ENCODE results near the gene AK8. TPM values are rescaled to one million over a fixed set of nuclear protein-coding genes. Genes with fewer than 3 reads are reported as not detected.

Gene AK8
- total RNA-seq, 1 donor from 2014 or later, result 0.13 TPM

DNA sequence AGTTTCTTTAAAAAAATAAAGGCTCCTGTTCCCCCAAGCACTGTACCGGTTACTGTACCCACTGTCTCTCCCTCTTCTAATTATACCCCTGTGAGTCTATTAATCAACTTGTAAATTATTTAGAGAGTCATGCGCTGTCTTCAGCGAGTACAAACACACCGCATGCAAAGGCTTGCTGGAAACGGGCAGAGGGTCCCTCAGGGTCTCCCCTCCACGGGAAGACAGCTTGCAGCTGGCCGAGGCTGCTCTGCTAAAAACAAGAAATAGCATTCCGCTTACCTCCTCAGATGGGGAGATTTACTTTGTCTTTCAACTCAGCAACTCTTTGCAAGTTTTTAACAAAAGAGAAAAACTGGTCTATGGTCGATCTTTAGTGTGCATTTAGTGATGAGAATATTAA, 71.8 kb downstream of the AK8 start:
- intact Hi-C loops (cut with DNase I), result no loop called here

DNA sequence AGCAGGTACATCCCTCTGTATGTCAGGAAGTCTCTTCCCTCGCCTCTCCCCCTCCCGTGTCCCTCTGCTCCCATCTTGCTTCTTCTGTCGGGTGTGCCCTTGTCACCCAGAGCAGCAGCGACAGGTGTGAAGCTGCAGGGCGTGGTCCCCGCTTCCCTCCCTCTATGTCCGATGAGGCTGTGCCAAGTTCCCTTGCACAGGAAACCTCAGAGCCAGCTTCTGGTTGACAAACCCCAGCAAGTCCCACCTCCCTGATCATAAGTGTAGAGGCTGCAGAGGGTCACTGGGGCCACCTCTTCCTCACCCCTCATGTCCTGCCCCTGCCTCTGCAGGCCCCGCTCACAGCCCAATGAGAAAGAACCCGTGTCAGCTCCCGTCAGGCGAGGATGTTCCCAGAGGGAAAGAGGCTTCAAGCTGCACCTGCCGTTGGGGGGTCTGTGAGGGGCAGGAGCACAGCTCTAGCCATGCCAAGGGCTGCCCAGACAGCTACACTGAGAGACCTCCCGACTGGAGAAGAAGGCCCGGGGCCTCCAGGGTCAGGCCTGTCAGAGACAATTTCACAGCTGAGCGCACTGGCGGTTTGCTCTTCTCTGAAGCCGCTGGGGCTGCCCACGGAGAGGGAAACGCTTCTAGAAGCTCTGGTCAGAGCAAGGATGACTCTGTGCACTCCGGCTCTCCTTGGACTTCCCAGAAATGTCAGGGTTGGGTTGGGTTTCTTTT, 73.3 kb downstream of the AK8 start:
- intact Hi-C loops (cut with DNase I), result no loop called here
- no peak for DNase-seq (ENCODE audit: low spot score)

More for the DNA sequence above, 71.8 kb downstream of the AK8 start:
- no peak for DNase-seq (ENCODE audit: low spot score)

GRCh38 chr9:132802121-132802795, 75.8 kb downstream of the AK8 start:
- no peak for DNase-seq (ENCODE audit: low spot score)

DNA sequence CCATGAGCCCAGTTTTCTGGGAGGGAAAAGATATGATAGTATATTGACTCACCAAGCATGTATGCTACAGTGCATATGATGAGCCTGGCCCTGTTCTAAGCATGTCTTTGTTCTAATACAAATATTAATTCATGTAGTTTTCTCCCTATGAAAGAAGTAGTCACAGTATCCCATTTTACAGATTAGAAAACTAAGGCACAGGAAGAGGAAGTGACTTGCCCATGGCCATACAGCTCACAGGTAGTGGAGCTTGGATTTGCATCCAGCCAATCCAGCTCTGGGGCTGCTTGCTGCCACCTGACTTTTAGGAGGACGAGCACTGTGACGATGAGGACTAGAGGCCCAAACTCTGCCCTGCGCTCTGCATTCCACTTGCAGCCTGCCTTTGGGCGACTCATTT, 76.4 kb downstream of the AK8 start:
- intact Hi-C loops (cut with DNase I), result loop anchor here (2.0 kb wide), 1 partner anchor 391 kb away; the partner anchor contains the start of gene CFAP77
- DNase-seq (ENCODE audit: low spot score), result no peak

More at GRCh38 chr9:132802121-132802795, 75.8 kb downstream of the AK8 start:
- intact Hi-C loops (cut with DNase I), result no loop called here

DNA sequence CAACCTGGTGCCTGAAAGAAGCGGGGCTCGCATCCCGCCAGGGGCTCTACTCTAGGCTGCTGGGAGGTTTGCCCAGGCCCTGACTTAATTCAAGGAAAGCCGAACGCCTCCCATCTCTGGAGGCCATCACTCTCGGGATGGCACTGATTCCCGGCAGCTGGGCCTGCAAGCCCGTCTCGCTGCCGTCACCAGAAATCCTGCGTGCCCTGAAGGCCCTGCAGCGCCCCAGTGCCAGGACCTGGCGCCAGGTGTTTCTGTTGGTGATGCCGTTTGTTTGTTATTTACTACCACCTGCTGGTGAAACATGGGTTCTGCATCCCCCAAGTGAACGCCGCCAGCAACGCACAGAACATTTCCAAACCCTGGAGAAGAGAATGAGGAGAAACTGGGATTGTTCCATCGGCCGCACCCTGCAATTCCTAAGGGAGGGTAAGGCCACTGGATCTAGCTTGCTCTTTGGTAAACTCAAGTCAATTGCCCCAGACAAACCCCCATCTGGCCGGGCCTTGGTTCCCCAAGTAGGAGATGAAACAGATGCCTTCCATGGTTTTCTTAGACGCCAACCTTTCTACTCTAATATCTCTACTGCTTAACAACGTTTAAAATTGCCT, 77.9 kb downstream of the AK8 start:
- DNase-seq (ENCODE audit: low spot score), result peak; percentile 81
- intact Hi-C loops (cut with DNase I), result loop anchor here (1.0 to 2.0 kb wide), 2 partner anchors 293 to 389 kb away; partner anchors contain the start of gene CFAP77

GRCh38 chr9:132798817-132799790, 79.0 kb downstream of the AK8 start:
- intact Hi-C loops (cut with DNase I), result no loop called here
- no peak for DNase-seq (ENCODE audit: low spot score)

GRCh38 chr9:132797861-132798659, 80.0 kb downstream of the AK8 start:
- intact Hi-C loops (cut with DNase I), result no loop called here
- DNase-seq (ENCODE audit: low spot score), result no peak

DNA sequence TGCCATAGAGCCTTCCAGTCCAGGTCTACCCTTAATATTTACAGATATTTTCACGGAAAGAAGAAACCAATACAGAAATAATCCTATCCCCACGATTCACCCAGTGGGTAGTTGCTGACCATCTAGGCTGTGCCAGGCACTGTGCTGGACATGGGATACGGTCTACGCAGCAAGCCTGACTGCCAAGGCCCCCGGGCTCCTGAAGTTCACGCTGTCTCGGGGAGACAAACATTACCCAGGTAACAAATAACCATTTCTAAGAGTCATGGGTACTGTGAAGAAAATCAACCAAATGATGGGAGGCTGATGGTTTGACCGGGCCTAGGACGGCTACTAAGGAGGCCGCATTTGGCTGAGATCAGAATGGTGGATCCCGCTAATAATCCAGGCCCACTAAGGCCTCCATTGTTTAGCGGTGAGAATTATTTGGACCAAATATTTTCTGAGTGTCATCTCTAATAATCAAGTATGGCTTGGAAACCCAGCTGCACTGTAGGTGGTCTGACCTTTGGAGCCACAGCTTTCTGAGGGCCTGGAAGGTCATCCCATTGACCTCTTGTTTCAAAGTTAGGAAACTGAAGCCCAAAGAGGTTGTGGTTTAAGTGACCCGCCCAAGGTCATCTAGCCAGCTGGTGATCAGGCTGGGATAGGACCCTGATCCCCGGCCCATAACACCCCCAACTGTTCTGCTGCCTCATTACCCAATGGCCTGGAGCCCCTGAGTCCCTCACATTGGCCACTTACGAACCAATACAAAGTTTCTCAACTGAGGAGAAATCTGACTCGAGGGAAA, 82.4 kb downstream of the AK8 start:
- intact Hi-C loops (cut with DNase I), result no loop called here
- DNase-seq (ENCODE audit: low spot score), result no peak

GRCh38 chr9:132794730-132795380, 83.2 kb downstream of the AK8 start:
- intact Hi-C loops (cut with DNase I), result no loop called here
- no peak for DNase-seq (ENCODE audit: low spot score)

DNA sequence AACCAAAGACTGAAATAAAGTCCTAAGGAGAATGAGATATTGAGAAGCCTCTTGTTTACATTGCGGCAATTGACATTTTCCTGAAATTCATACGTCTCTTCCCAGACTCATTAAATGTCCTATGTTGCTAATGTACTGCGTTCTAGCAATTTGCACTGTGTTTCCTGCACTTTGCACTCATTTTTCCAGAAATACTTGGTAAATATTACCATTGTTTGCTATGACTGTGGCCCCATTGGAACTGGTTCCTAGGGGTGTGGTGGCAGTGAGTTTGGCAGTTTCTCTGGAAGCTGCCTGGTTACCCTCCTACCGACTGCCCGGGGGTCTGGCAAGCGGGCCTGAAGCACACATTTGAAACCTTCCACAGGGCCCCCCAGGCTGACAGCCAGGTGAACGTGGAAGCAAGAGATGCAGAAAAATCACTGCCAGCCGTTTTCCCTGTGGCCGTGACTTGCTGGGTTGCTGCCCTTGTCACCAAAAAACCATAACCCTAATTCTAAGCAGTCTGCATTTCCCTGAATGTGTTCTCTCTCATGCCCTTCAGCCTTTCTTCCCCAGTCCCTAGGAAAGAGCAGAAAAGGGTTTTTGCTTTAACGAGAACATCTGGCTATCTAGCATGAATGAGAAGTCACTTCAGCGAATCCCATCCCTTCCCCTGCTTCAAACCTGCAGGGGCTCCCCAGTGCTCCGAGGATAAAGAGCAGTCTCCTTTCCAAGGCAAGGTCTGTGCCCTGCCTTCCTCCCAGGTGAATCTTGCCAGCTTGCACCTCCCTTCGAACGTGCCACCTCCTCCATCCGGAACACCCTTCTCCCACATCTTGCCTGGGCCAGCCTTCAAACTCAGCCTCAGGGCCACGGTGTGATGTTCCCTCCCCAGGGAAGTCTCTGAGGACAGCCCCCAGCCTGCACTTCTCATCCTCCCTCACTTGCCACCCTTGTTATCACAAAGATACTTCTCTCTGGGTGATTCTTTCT, 84.2 kb downstream of the AK8 start:
- intact Hi-C loops (cut with DNase I), result no loop called here
- DNase-seq (ENCODE audit: low spot score), result no peak

- DNase-seq (ENCODE audit: low spot score), result no peak
- intact Hi-C loops (cut with DNase I), result no loop called here
Measured at GRCh38 chr9:132792547-132792946, 85.5 kb downstream of the AK8 start.

- intact Hi-C loops (cut with DNase I), result no loop called here
- DNase-seq (ENCODE audit: low spot score), result no peak
Measured at GRCh38 chr9:132791699-132792240, 86.3 kb downstream of the AK8 start.

- no peak for DNase-seq (ENCODE audit: low spot score)
- intact Hi-C loops (cut with DNase I), result no loop called here
Measured at GRCh38 chr9:132789719-132790118, 88.4 kb downstream of the AK8 start.

GRCh38 chr9:132788378-132788777, 89.7 kb downstream of the AK8 start:
- intact Hi-C loops (cut with DNase I), result no loop called here
- DNase-seq (ENCODE audit: low spot score), result no peak

- DNase-seq (ENCODE audit: low spot score), result no peak
- intact Hi-C loops (cut with DNase I), result no loop called here
Measured at GRCh38 chr9:132787748-132788159, 90.3 kb downstream of the AK8 start.

GRCh38 chr9:132784286-132784830, 93.7 kb downstream of the AK8 start:
- no peak for DNase-seq (ENCODE audit: low spot score)
- intact Hi-C loops (cut with DNase I), result no loop called here

All from cardiac septum (tissue), 1 donor.